Stimulated activated CD8-positive, alpha-beta memory T cell treated with anti-CD3 and anti-CD28 coated beads, Interleukin-12 subunit alpha, Interleukin-12 subunit beta, amount 100 ng/mL, for 24 hours (primary cell): Measurements from ENCODE around the gene FAT1.
"Not testable (repeated sequence)": the region's sequence is repeated elsewhere in the genome, so short reads cannot be mapped to it uniquely, and the experiment has no call there.

ENCODE experiments used
- DNase-seq: peaks from one replicate; pipeline ENCODE4 v3.0.0-alpha.2; 2020; ENCODE audit errors: extremely low read depth

FAT1 gene

GRCh38 chr4:186723292-186724057 lies at the start of gene FAT1:
TSS of gene FAT1 (minus strand) at chr4:186723856. CDS start at chr4:186709827, 14,029 bp downstream.
- DNase-seq = no peak

- no peak for DNase-seq
Measured at GRCh38 chr4:186772936-186773487, 49.4 kb upstream of the FAT1 start.

GRCh38 chr4:186771624-186772023 lies 48.0 kb upstream of the FAT1 start:
- no peak for DNase-seq

GRCh38 chr4:186770481-186771175 lies 47.0 kb upstream of the FAT1 start:
- no peak for DNase-seq

- no peak for DNase-seq
Measured at GRCh38 chr4:186767794-186768193, 44.1 kb upstream of the FAT1 start.

- no peak for DNase-seq
Measured at GRCh38 chr4:186765673-186766546, 42.3 kb upstream of the FAT1 start.

- no peak for DNase-seq
Measured at GRCh38 chr4:186765138-186765537, 41.5 kb upstream of the FAT1 start.

GRCh38 chr4:186764457-186764856 lies 40.8 kb upstream of the FAT1 start:
- DNase-seq = no peak

GRCh38 chr4:186762865-186763264 lies 39.2 kb upstream of the FAT1 start:
- no peak for DNase-seq

- no peak for DNase-seq
Measured at GRCh38 chr4:186762361-186762760, 38.7 kb upstream of the FAT1 start.

GRCh38 chr4:186761956-186762355 lies 38.3 kb upstream of the FAT1 start:
- DNase-seq = not testable (repeated sequence)

- no peak for DNase-seq
Measured at GRCh38 chr4:186761393-186761792, 37.7 kb upstream of the FAT1 start.

GRCh38 chr4:186760576-186760975 lies 36.9 kb upstream of the FAT1 start:
- no peak for DNase-seq

- no peak for DNase-seq
Measured at GRCh38 chr4:186759990-186760389, 36.3 kb upstream of the FAT1 start.

- no peak for DNase-seq
Measured at GRCh38 chr4:186758929-186759682, 35.5 kb upstream of the FAT1 start.

- DNase-seq = no peak
Measured at GRCh38 chr4:186757696-186758355, 34.2 kb upstream of the FAT1 start.

- DNase-seq = not testable (repeated sequence)
Measured at GRCh38 chr4:186756550-186756949, 32.9 kb upstream of the FAT1 start.

- DNase-seq = no peak
Measured at GRCh38 chr4:186755550-186756519, 32.2 kb upstream of the FAT1 start.

GRCh38 chr4:186754976-186755375 lies 31.3 kb upstream of the FAT1 start:
- DNase-seq = no peak
